GM12878 (cell line): ENCODE measurements around the gene TMPRSS3. TPM values are rescaled to one million over a fixed set of nuclear protein-coding genes. Genes with fewer than 3 reads are reported as not detected.

Source experiments
- ATAC-seq: fragments of 200-7000 bp; cut with Tn5 transposase; 3 replicates; pipeline ENCODE4 v1.9.1; 2020; ENCODE audit warnings: mild to moderate bottlenecking, moderate library complexity
- BruUV-seq: library from RNA; stranded (reverse); fragments of 400-500 nt; replicated peaks from 2 replicates; lab custom pipeline; 2021; lab: Mats Ljungman, UMichigan
- CTCF ChIA-PET: fragments of 300-600 bp; sonication (Branson Sonifier 250); formaldehyde crosslinking; extraction: SDS; loops from one replicate; lab custom pipeline; 2021; ENCODE audit warnings: inconsistent platforms; lab: Yijun Ruan, JAX
- POLR2A ChIA-PET: fragments of 350-600 bp; formaldehyde crosslinking; extraction: SDS; loops from one replicate; lab custom pipeline; 2021; ENCODE audit warnings: inconsistent platforms; lab: Charles Lee
- RAD21 ChIA-PET: fragments of 300-600 bp; sonication (Branson Sonifier 250); formaldehyde crosslinking; loops from one replicate; lab custom pipeline; 2023; ENCODE audit warnings: antibody characterized with exemption; ENCODE audit not compliant: unreplicated experiment; lab: Charles Lee
- SMC1A ChIA-PET: fragments of 300-600 bp; sonication (Branson Sonifier 250); formaldehyde crosslinking; loops from one replicate; lab custom pipeline; 2023; ENCODE audit not compliant: unreplicated experiment, uncharacterized antibody; lab: Charles Lee
- DNase-seq: peaks from one replicate; pipeline ENCODE4 v3.0.0-alpha.2; 2011; ENCODE audit warnings: low read depth, low spot score
- FAIRE-seq: peaks from 3 replicates; lab custom pipeline; 2011; peaks lifted over from hg19 to GRCh38; lab: Jason Lieb, UNC
- H2AFZ ChIP-seq: 2 replicates; pipeline ENCODE4 v1.6.0; 2011; ENCODE audit warnings: low read depth, low read length, control low read depth; ENCODE audit not compliant: control insufficient read depth
- H3K27ac ChIP-seq: 2 replicates; pipeline ENCODE4 v1.5.1; 2011; ENCODE audit warnings: control low read depth; ENCODE audit not compliant: control insufficient read depth, insufficient read depth
- H3K27me3 ChIP-seq, 2 experiments: replicated peaks in 1 of 2; 2 replicates each; pipeline versions ENCODE4 v1.6.0 to v1.6.1; 2011; ENCODE audit warnings: low read length in 1 of 2; ENCODE audit not compliant: control insufficient read depth in 2 of 2, insufficient read depth in 2 of 2
- H3K36me3 ChIP-seq, 2 experiments: 2 replicates each; pipeline ENCODE4 v1.5.1; 2011; ENCODE audit warnings: low read length in 1 of 2; ENCODE audit not compliant: control insufficient read depth in 2 of 2, insufficient read depth in 2 of 2
- H3K4me1 ChIP-seq: 2 replicates; pipeline ENCODE4 v1.6.1; 2011; ENCODE audit warnings: mild to moderate bottlenecking, low read length, moderate library complexity, mixed read lengths; ENCODE audit not compliant: control insufficient read depth, insufficient read depth
- H3K4me2 ChIP-seq: 2 replicates; pipeline ENCODE4 v1.6.0; 2011; ENCODE audit warnings: control low read depth; ENCODE audit not compliant: control insufficient read depth, insufficient read depth
- H3K4me3 ChIP-seq: fragments of 200-600 bp; sonication (generic); 2 replicates; pipeline ENCODE4 v1.5.1; 2016
- H3K79me2 ChIP-seq: 2 replicates; pipeline ENCODE4 v1.6.0; 2011; ENCODE audit warnings: low read length; ENCODE audit not compliant: control insufficient read depth, insufficient read depth
- H3K9ac ChIP-seq: 2 replicates; pipeline ENCODE4 v1.8.0; 2011; ENCODE audit warnings: low read length, control low read depth, mixed read lengths; ENCODE audit not compliant: control insufficient read depth, insufficient read depth
- H3K9me3 ChIP-seq: replicated peaks from 3 replicates; pipeline ENCODE4 v1.5.1; 2011; ENCODE audit warnings: mild to moderate bottlenecking, low read length; ENCODE audit not compliant: control insufficient read depth, insufficient read depth
- H4K20me1 ChIP-seq: 2 replicates; pipeline ENCODE4 v1.6.0; 2011; ENCODE audit not compliant: control insufficient read depth, insufficient read depth
- BCLAF1 ChIP-seq: fragments of 450-650 bp; IDR thresholded peaks from 2 replicates; pipeline ENCODE4 v1.6.1; 2017; ENCODE audit warnings: antibody characterized with exemption, mild to moderate bottlenecking, moderate library complexity
- CBFB ChIP-seq: IDR thresholded peaks from 2 replicates; pipeline ENCODE4 v1.6.1; 2016; ENCODE audit warnings: antibody characterized with exemption, low read depth
- EED ChIP-seq: sonication (generic); IDR thresholded peaks from 2 replicates; pipeline ENCODE4 v1.6.1; 2016; ENCODE audit warnings: antibody characterized with exemption, low read depth
- EP300 ChIP-seq, 2 experiments: fragments of 150-350 bp in 1 of 2; IDR thresholded peaks; 2 replicates each; pipeline ENCODE4 v1.6.1; 2011 to 2012; ENCODE audit warnings: low read depth in 2 of 2, low read length in 2 of 2, borderline replicate concordance in 1 of 2, improper control_type of control experiment in 1 of 2, inconsistent platforms in 1 of 2; ENCODE audit not compliant: control insufficient read depth in 1 of 2
- HDAC2 ChIP-seq: fragments of 200-600 bp; sonication (generic); IDR thresholded peaks from 2 replicates; pipeline ENCODE4 v1.6.1; 2017
- NFXL1 ChIP-seq: fragments of 450-650 bp; IDR thresholded peaks from 2 replicates; pipeline ENCODE4 v1.6.1; 2017; ENCODE audit warnings: antibody characterized with exemption, mild to moderate bottlenecking, borderline replicate concordance
- NR2C2 ChIP-seq: IDR thresholded peaks from 2 replicates; pipeline ENCODE4 v1.6.1; 2011; ENCODE audit warnings: borderline replicate concordance, low read depth; ENCODE audit not compliant: control insufficient read depth, insufficient read length
- POU2F2 ChIP-seq: IDR thresholded peaks from 3 replicates; pipeline ENCODE4 v1.6.1; 2011; ENCODE audit warnings: low read depth, mild to moderate bottlenecking, low read length, borderline replicate concordance
- PRDM15 ChIP-seq: fragments of 450-650 bp; formaldehyde crosslinking; IDR thresholded peaks from 2 replicates; pipeline ENCODE4 v1.4.0; 2020; ENCODE audit warnings: mild to moderate bottlenecking, moderate library complexity
- RBBP5 ChIP-seq: fragments of 200-600 bp; sonication (generic); conservative IDR thresholded peaks from 2 replicates; pipeline ENCODE4 v1.6.1; 2016
- RFX5 ChIP-seq: IDR thresholded peaks from 2 replicates; pipeline ENCODE4 v1.6.1; 2011; ENCODE audit warnings: low read depth, low read length, improper control_type of control experiment
- RUNX3 ChIP-seq: IDR thresholded peaks from 2 replicates; pipeline ENCODE4 v1.6.1; 2012; ENCODE audit warnings: low read length, inconsistent platforms
- TCF7 ChIP-seq: IDR thresholded peaks from 2 replicates; pipeline ENCODE4 v1.6.1; 2014; ENCODE audit warnings: antibody characterized with exemption, borderline replicate concordance
- ZNF207 ChIP-seq: fragments of 450-650 bp; IDR thresholded peaks from 2 replicates; pipeline ENCODE4 v1.6.1; 2014; ENCODE audit warnings: antibody characterized with exemption, mild to moderate bottlenecking, borderline replicate concordance
- ZNF24 ChIP-seq: fragments of 450-650 bp; IDR thresholded peaks from 2 replicates; pipeline ENCODE4 v1.6.1; 2017; ENCODE audit warnings: antibody characterized with exemption, mild to moderate bottlenecking
- ZSCAN29 ChIP-seq: fragments of 450-650 bp; IDR thresholded peaks from 2 replicates; pipeline ENCODE4 v1.6.1; 2017; ENCODE audit warnings: mild to moderate bottlenecking, moderate library complexity
- whole genome bisulfite sequencing: methylation state at CpG from one replicate; pipeline ENCODE4 v1.1.6; 2016; ENCODE audit warnings: low lambda C conversion rate; ENCODE audit not compliant: insufficient replicate concordance, insufficient coverage; ENCODE audit errors: missing lambda C conversion rate; 5-methylcytosine and 5-hydroxymethylcytosine counted together
- in situ Hi-C: fragments of 300-500 bp; cut with MboI; formaldehyde crosslinking; loops from 9 replicates; pipeline ENCODE4 v1.14.3; 2018; ENCODE audit warnings: mixed read lengths
- intact Hi-C: fragments of 100-400 bp; cut with micrococcal nuclease; formaldehyde crosslinking; loops from one replicate; pipeline ENCODE4 v1.14.2; 2022; ENCODE audit not compliant: unreplicated experiment
- polyA plus RNA-seq, 11 experiments: library from polyadenylated mRNA; depleted of rRNA in 4 of 11; unstranded in 6 of 11; stranded (reverse) in 5 of 11; fragments of >200 nt; fragmentation: Nextera tagmentation in 4 of 11; fragmentation: Illumina TruSeq in 1 of 11; extraction: Ambion mirVana in 4 of 11; extraction: Trizol in 1 of 11; gene quantifications; 1 replicate in 1 of 11; 2 replicates in 10 of 11; pipeline versions ENCODE4 v1.2.1 to v1.2.3, GENCODE V29; 2011 to 2016; ENCODE audit warnings: inconsistent platforms in 2 of 11, missing spikeins in 2 of 11, low read depth in 1 of 11
- total RNA-seq, 4 experiments: library from RNA; depleted of rRNA in 3 of 4; stranded (reverse); fragments of >200 nt in 3 of 4; fragmentation: Illumina TruSeq in 1 of 4; extraction: Trizol in 1 of 4; gene quantifications; 2 replicates each; pipeline versions ENCODE4 v1.2.1 to v1.2.3, GENCODE V29; 2013 to 2021
- TF ChIP-seq, protein P1 (sequence below): fragments of 450-650 bp; conservative IDR thresholded peaks from 2 replicates; pipeline ENCODE4 v1.6.1; 2017; ENCODE audit warnings: mild to moderate bottlenecking, moderate library complexity

The TMPRSS3 gene
- total and polyA plus RNA-seq, 10 of the 15 experiments (the other 5 are each of a cell fraction or from before 2014, with no cell fraction given) = 0.51 to 1.5 (median 0.82) TPM; not detected in 1

GRCh38 chr21:42377951-42378340 is 17.9 kb downstream of the TMPRSS3 start:
- ChIA-PET RAD21 (interaction anchor here (1.5 to 1.6 kb wide), 2 partner anchors 11 to 15 kb away, joined by 4 read pairs; partner anchors contain the start of gene TFF1), CTCF (interaction anchor here (0.9 to 3.8 kb wide), 6 partner anchors 10 to 225 kb away, joined by 3 to 15 read pairs (median 6); no protein-coding TSS in a partner anchor), POLR2A (interaction anchor here (0.6 to 0.9 kb wide), 2 partner anchors 24 to 63 kb away, joined by 5 read pairs; no protein-coding TSS in a partner anchor), SMC1A (interaction anchor here (0.7 to 1.6 kb wide), 7 partner anchors 10 to 160 kb away, joined by 3 to 6 read pairs (median 4); no protein-coding TSS in a partner anchor)
- WGBS = 18% methylated on average over 5 of the region's 5 CpGs
- Histone ChIP-seq H3K27me3 (no peaks in the 10 kb centered on the region), H3K36me3 (no peaks in the 10 kb centered on the region), H3K79me2 (no peaks in the 10 kb centered on the region), H3K4me3 (no peak overlapping the region), H4K20me1 (no peaks in the 10 kb centered on the region), H2AFZ (no peak overlapping the region), H3K4me1 (no peaks in the 10 kb centered on the region), H3K4me2 (no peak overlapping the region), H3K27ac (no peak overlapping the region), H3K9me3 (peaks cover 6% of the 10 kb centered on the region; the same call in 2 of the 3 replicates), H3K9ac (no peak overlapping the region)
- in situ Hi-C loops = loop anchor here (5.0 kb wide), 1 partner anchor 69 kb away; no protein-coding TSS in a partner anchor
- ATAC-seq = no peak
- no TSS peak for BruUV-seq
- intact Hi-C loops = loop anchor here (5.0 kb wide), 1 partner anchor 64 kb away; no protein-coding TSS in a partner anchor
- no peak for FAIRE-seq
- no peak for DNase-seq
- TF ChIP-seq TCF7 (no peak), RFX5 (no peak), ZNF207 (no peak), RUNX3 (no peak), EP300 (IDR thresholded peaks at IDR 0.05; ENCODE audit: borderline replicate concordance in 1 of 2, control insufficient read depth in 1 of 2, low read depth in 2 of 2, low read length in 2 of 2) (no peak), NR2C2 (no peak), HDAC2 (no peak), NFXL1 (no peak), ZNF24 (no peak), BCLAF1 (no peak), RBBP5 (no peak), EED (no peak), POU2F2 (no peak), ZSCAN29 (no peak), PRDM15 (CRISPR knock-in tag) (no peak), CBFB (no peak)
- TF ChIP-seq, protein P1, sequence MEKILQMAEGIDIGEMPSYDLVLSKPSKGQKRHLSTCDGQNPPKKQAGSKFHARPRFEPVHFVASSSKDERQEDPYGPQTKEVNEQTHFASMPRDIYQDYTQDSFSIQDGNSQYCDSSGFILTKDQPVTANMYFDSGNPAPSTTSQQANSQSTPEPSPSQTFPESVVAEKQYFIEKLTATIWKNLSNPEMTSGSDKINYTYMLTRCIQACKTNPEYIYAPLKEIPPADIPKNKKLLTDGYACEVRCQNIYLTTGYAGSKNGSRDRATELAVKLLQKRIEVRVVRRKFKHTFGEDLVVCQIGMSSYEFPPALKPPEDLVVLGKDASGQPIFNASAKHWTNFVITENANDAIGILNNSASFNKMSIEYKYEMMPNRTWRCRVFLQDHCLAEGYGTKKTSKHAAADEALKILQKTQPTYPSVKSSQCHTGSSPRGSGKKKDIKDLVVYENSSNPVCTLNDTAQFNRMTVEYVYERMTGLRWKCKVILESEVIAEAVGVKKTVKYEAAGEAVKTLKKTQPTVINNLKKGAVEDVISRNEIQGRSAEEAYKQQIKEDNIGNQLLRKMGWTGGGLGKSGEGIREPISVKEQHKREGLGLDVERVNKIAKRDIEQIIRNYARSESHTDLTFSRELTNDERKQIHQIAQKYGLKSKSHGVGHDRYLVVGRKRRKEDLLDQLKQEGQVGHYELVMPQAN = no peak
